ENCODE data around the gene MINK1. TPM values are rescaled to one million over a fixed set of nuclear protein-coding genes. Genes with fewer than 3 reads are reported as not detected.

The MINK1 gene
- total RNA-seq, 1 experiment from 2014 or later, result 68.8 TPM

DNA sequence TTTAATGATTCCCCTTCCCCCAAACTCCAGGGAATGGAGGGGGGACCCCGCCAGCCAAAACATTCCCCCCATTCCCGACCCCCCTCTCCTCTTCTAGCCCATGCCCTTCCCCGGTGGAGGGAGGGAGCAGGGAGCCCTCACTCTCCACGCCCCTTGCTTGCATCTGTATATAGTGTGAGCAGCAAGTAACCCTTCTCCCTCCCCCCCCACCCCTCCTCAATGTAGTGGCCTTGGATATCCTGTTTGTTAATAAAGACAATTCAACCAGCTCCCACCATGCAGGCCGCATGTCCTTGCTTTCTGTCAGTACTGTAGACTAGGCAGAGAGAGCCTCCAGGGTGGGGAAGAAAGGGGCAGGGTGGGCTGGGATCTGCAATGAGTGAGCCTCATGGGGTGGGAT lies 64.6 kb downstream of the MINK1 start:
- Histone ChIP-seq H4K5ac (ENCODE audit: insufficient read length, low read depth, low read length) (no peak overlapping the region), H3K23me2 (ENCODE audit: insufficient read length, low read depth, low read length, poor library complexity, severe bottlenecking) (peaks cover 12% of the 10 kb centered on the region), H3K9ac (ENCODE audit: extremely low read depth, insufficient read length, low read length) (no peak overlapping the region), H2BK120ac (ENCODE audit: low read depth, low read length, poor library complexity, severe bottlenecking) (no peak overlapping the region), H3K4me2 (ENCODE audit: insufficient read depth, insufficient read length, low read length) (no peak overlapping the region), H3K27me3 (ENCODE audit: insufficient read depth, low read length) (no peaks in the 10 kb centered on the region), H3K18ac (ENCODE audit: insufficient read length, low read depth, low read length) (no peak overlapping the region), H3K9me3 (ENCODE audit: control insufficient read depth, low read depth, low read length) (no peaks in the 10 kb centered on the region), H2BK15ac (ENCODE audit: low read depth, low read length) (no peak overlapping the region), H3K23ac (ENCODE audit: insufficient read length, low read depth, low read length) (no peak overlapping the region), H3K4me1 (ENCODE audit: insufficient read depth, low read length) (no peaks in the 10 kb centered on the region), H3K79me2 (ENCODE audit: insufficient read depth, low read length) (no peaks in the 10 kb centered on the region), H3K14ac (ENCODE audit: insufficient read depth, low read length) (no peak overlapping the region), H4K20me1 (ENCODE audit: control insufficient read depth, insufficient read depth, insufficient read length) (no peaks in the 10 kb centered on the region), H4K91ac (ENCODE audit: insufficient read length, low read depth, low read length) (no peak overlapping the region), H3K56ac (ENCODE audit: insufficient read length, low read depth, low read length) (no peak overlapping the region), H3K4ac (ENCODE audit: low read depth, low read length) (no peak overlapping the region), H3K79me1 (ENCODE audit: insufficient read depth, low read depth, low read length, poor library complexity, severe bottlenecking) (no peaks in the 10 kb centered on the region), H3T11ph (ENCODE audit: low read length) (no peak overlapping the region), H2AFZ (ENCODE audit: low read length) (no peak overlapping the region), H2BK12ac (ENCODE audit: insufficient read length, low read depth, low read length) (no peak overlapping the region), H4K8ac (replicated peaks; ENCODE audit: insufficient read length, low read depth, low read length) (no peak overlapping the region), H3K27ac (ENCODE audit: insufficient read length, low read depth, low read length) (no peak overlapping the region), H2BK5ac (ENCODE audit: insufficient read length, low read length) (no peak overlapping the region), H2AK5ac (ENCODE audit: insufficient read length, low read length) (no peak overlapping the region), H2BK20ac (ENCODE audit: low read depth, low read length, poor library complexity, severe bottlenecking) (no peak overlapping the region)
- H3K4me1 Mint-ChIP-seq, result peaks cover 4 to 26% of the 10 kb centered on the region in 2 experiments
- H3K36me3 Mint-ChIP-seq (ENCODE audit: insufficient read depth in 1 of 3, low read depth in 3 of 3), result peaks cover 8 to 33% (median 29%) of the 10 kb centered on the region in 3 experiments; a peak in 6 of 7 replicates
- no peaks in the 10 kb centered on the region for H3K9me3 Mint-ChIP-seq
- no peak for TF ChIP-seq CTCF (conservative IDR thresholded peaks at IDR 0.05)
- WGBS (ENCODE audit: extremely low coverage, insufficient read length, low lambda C conversion rate), result no CpG with 5 or more reads among the region's 5 CpGs
- H3K27me3 Mint-ChIP-seq (ENCODE audit: low read depth), result no peaks in the 10 kb centered on the region
- no peak for DNase-seq
- peak overlapping the region in 1 of 3 experiments; percentile 63; a peak in 1 of 7 replicates for H3K27ac Mint-ChIP-seq
- no peak overlapping the region; a peak in 1 of 5 replicates for H3K4me3 Mint-ChIP-seq
